T-helper 2 cell (primary cell): ENCODE results near the gene ALDH9A1.
"Not testable (repeated sequence)": the region's sequence is repeated elsewhere in the genome, so short reads cannot be mapped to it uniquely, and the experiment has no call there.

Experiments
- DNase-seq, 5 experiments: peaks; one replicate each; pipeline versions ENCODE4 v3.0.0 to v3.0.0-alpha.2; 2012 to 2022

Gene ALDH9A1

GRCh38 chr1:165686971-165687433, 11.4 kb downstream of the ALDH9A1 start:
- DNase-seq, result peak in 1 of 5 experiments; percentile 69

GRCh38 chr1:165686121-165686970, 12.0 kb downstream of the ALDH9A1 start:
- DNase-seq, result no peak

- DNase-seq, result no peak
Observed at GRCh38 chr1:165683848-165684485, 14.4 kb downstream of the ALDH9A1 start.

GRCh38 chr1:165680773-165681172, 17.6 kb downstream of the ALDH9A1 start:
- DNase-seq, result not testable (repeated sequence)

- DNase-seq, result no peak
Observed at GRCh38 chr1:165680303-165680702, 18.1 kb downstream of the ALDH9A1 start.

- DNase-seq, result no peak
Observed at GRCh38 chr1:165679282-165680036, 18.9 kb downstream of the ALDH9A1 start.

- DNase-seq, result peak in 1 of 5 experiments; percentile 27
Observed at GRCh38 chr1:165678509-165678908, 19.9 kb downstream of the ALDH9A1 start.

GRCh38 chr1:165675794-165676193, 22.6 kb downstream of the ALDH9A1 start:
- DNase-seq, result no peak

GRCh38 chr1:165674599-165674998, 23.8 kb downstream of the ALDH9A1 start:
- DNase-seq, result no peak

- no peak for DNase-seq
Observed at GRCh38 chr1:165671526-165671925, 26.8 kb downstream of the ALDH9A1 start.

- DNase-seq, result no peak
Observed at GRCh38 chr1:165668184-165668583, 30.2 kb downstream of the ALDH9A1 start.

- no peak for DNase-seq
Observed at GRCh38 chr1:165666152-165666825, 32.1 kb downstream of the ALDH9A1 start.

- DNase-seq, result no peak
Observed at GRCh38 chr1:165662186-165662585, 36.2 kb downstream of the ALDH9A1 start.

GRCh38 chr1:165661703-165662102, 36.7 kb downstream of the ALDH9A1 start:
- DNase-seq, result no peak

- DNase-seq, result no peak
Observed at GRCh38 chr1:165659581-165659895, 38.8 kb downstream of the ALDH9A1 start.

GRCh38 chr1:165658766-165659580, 39.4 kb downstream of the ALDH9A1 start:
- not testable (repeated sequence) for DNase-seq

- no peak for DNase-seq
Observed at GRCh38 chr1:165650981-165651625, 47.3 kb downstream of the ALDH9A1 start.

- DNase-seq, result no peak
Observed at GRCh38 chr1:165648919-165649572, 49.3 kb downstream of the ALDH9A1 start.

- no peak for DNase-seq
Observed at GRCh38 chr1:165647970-165648369, 50.4 kb downstream of the ALDH9A1 start.

GRCh38 chr1:165647517-165647916, 50.8 kb downstream of the ALDH9A1 start:
- DNase-seq, result no peak
